ENCODE data around the gene TKT. TPM values are rescaled to one million over a fixed set of nuclear protein-coding genes. Genes with fewer than 3 reads are reported as not detected.

Gene TKT
- total RNA-seq, 1 experiment from 2014 or later: 634 TPM

- no peak overlapping the region for H3K4me3 ChIP-seq (replicated peaks in 1 of 2; ENCODE audit: low read depth in 1 of 2, low read length in 2 of 2)
- H3K4me1 ChIP-seq (ENCODE audit: control insufficient read depth in 1 of 2, insufficient read depth in 2 of 2, low read length in 2 of 2): peaks cover 0 to 4% of the 10 kb centered on the region in 2 experiments; a peak in 1 of 4 replicates
- DNase-seq (ENCODE audit: low read depth, low spot score): no peak
- no peaks in the 10 kb centered on the region for H3K27me3 ChIP-seq (ENCODE audit: insufficient read depth, low read length)
- H3K36me3 ChIP-seq (ENCODE audit: control insufficient read depth in 1 of 2, insufficient read depth in 2 of 2, low read length in 2 of 2): peaks cover 15 to 57% of the 10 kb centered on the region in 2 experiments; a peak in 3 of 4 replicates
- POLR2A ChIA-PET: no interaction called here
- peaks cover 4% of the 10 kb centered on the region; the same call in 1 of the 2 replicates for H3K79me2 ChIP-seq (ENCODE audit: insufficient read depth, low read length)
- intact Hi-C loops (cut with micrococcal nuclease): loop anchor here (5.0 kb wide), 1 partner anchor 489 kb away; no protein-coding TSS in a partner anchor
- H4K20me1 ChIP-seq (ENCODE audit: insufficient read depth): no peaks in the 10 kb centered on the region
- TF ChIP-seq JUND (IDR thresholded peaks at IDR 0.05) (no peak), EZH2phosphoT487 (IDR thresholded peaks at IDR 0.05; ENCODE audit: borderline replicate concordance) (no peak), CBX3 (IDR thresholded peaks at IDR 0.05; ENCODE audit: low read depth) (no peak), YY1 (IDR thresholded peaks at IDR 0.05; ENCODE audit: extremely low read depth, insufficient replicate concordance, low read depth, low read length) (no peak), ELF1 (IDR thresholded peaks at IDR 0.05; ENCODE audit: borderline replicate concordance, low read depth) (no peak), RAD21 (IDR thresholded peaks at IDR 0.05; ENCODE audit: low read depth) (no peak), EZH2 (IDR thresholded peaks at IDR 0.05) (no peak), ZFX (IDR thresholded peaks at IDR 0.05) (no peak), SRF (IDR thresholded peaks at IDR 0.05; ENCODE audit: low read depth) (no peak), POLR2A (IDR thresholded peaks at IDR 0.05; ENCODE audit: borderline replicate concordance, extremely low read depth, insufficient read depth, insufficient read length) (no peak), FOSL1 (IDR thresholded peaks at IDR 0.05; ENCODE audit: low read depth) (no peak), ZNF274 (IDR thresholded peaks at IDR 0.05; ENCODE audit: low read depth, low read length) (no peak), TCF7L2 (IDR thresholded peaks at IDR 0.05; ENCODE audit: borderline replicate concordance, extremely low read depth, insufficient read depth, insufficient read length) (no peak)
- TF ChIP-seq, protein P1, sequence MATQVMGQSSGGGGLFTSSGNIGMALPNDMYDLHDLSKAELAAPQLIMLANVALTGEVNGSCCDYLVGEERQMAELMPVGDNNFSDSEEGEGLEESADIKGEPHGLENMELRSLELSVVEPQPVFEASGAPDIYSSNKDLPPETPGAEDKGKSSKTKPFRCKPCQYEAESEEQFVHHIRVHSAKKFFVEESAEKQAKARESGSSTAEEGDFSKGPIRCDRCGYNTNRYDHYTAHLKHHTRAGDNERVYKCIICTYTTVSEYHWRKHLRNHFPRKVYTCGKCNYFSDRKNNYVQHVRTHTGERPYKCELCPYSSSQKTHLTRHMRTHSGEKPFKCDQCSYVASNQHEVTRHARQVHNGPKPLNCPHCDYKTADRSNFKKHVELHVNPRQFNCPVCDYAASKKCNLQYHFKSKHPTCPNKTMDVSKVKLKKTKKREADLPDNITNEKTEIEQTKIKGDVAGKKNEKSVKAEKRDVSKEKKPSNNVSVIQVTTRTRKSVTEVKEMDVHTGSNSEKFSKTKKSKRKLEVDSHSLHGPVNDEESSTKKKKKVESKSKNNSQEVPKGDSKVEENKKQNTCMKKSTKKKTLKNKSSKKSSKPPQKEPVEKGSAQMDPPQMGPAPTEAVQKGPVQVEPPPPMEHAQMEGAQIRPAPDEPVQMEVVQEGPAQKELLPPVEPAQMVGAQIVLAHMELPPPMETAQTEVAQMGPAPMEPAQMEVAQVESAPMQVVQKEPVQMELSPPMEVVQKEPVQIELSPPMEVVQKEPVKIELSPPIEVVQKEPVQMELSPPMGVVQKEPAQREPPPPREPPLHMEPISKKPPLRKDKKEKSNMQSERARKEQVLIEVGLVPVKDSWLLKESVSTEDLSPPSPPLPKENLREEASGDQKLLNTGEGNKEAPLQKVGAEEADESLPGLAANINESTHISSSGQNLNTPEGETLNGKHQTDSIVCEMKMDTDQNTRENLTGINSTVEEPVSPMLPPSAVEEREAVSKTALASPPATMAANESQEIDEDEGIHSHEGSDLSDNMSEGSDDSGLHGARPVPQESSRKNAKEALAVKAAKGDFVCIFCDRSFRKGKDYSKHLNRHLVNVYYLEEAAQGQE (IDR thresholded peaks at IDR 0.05; ENCODE audit: low read depth): no peak
- TF ChIP-seq, protein P2, sequence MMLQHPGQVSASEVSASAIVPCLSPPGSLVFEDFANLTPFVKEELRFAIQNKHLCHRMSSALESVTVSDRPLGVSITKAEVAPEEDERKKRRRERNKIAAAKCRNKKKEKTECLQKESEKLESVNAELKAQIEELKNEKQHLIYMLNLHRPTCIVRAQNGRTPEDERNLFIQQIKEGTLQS (IDR thresholded peaks at IDR 0.05): no peak
- TF ChIP-seq, protein P3, sequence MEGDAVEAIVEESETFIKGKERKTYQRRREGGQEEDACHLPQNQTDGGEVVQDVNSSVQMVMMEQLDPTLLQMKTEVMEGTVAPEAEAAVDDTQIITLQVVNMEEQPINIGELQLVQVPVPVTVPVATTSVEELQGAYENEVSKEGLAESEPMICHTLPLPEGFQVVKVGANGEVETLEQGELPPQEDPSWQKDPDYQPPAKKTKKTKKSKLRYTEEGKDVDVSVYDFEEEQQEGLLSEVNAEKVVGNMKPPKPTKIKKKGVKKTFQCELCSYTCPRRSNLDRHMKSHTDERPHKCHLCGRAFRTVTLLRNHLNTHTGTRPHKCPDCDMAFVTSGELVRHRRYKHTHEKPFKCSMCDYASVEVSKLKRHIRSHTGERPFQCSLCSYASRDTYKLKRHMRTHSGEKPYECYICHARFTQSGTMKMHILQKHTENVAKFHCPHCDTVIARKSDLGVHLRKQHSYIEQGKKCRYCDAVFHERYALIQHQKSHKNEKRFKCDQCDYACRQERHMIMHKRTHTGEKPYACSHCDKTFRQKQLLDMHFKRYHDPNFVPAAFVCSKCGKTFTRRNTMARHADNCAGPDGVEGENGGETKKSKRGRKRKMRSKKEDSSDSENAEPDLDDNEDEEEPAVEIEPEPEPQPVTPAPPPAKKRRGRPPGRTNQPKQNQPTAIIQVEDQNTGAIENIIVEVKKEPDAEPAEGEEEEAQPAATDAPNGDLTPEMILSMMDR (IDR thresholded peaks at IDR 0.05 in 2 of 3, conservative IDR thresholded peaks at IDR 0.05 in 1 of 3; ENCODE audit: borderline replicate concordance in 1 of 3, insufficient read depth in 1 of 3, low read depth in 2 of 3, low read length in 2 of 3): no peak
- TF ChIP-seq, protein P4, sequence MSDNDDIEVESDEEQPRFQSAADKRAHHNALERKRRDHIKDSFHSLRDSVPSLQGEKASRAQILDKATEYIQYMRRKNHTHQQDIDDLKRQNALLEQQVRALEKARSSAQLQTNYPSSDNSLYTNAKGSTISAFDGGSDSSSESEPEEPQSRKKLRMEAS (IDR thresholded peaks at IDR 0.05): no peak
- no peaks in the 10 kb centered on the region for H3K9me2 ChIP-seq (ENCODE audit: insufficient read depth)
- H3K9ac ChIP-seq (ENCODE audit: low read length): no peak overlapping the region
- no peak overlapping the region for H2AFZ ChIP-seq (ENCODE audit: low read depth, low read length, poor library complexity, severe bottlenecking)
- no TSS peak for BruUV-seq (replicated peaks)
- no peak overlapping the region for H3K4me2 ChIP-seq (ENCODE audit: low read length)
- RAD21 ChIA-PET (ENCODE audit: low non-redundant PET in 1 of 2, low total read pairs in 2 of 2, uncharacterized antibody in 2 of 2, unreplicated experiment in 2 of 2): no interaction called here
- H3K27ac ChIP-seq (ENCODE audit: low read depth, low read length): no peak overlapping the region; the same call in 1 of the 2 replicates
- CTCF ChIA-PET: interaction anchor here (1.0 kb wide), 1 partner anchor 63 kb away, joined by 3 read pairs; no protein-coding TSS in a partner anchor
- no peaks in the 10 kb centered on the region for H3K9me3 ChIP-seq (ENCODE audit: control insufficient read depth in 1 of 2, insufficient read depth in 1 of 2, low read depth in 1 of 2, low read length in 2 of 2)
- no peak for ATAC-seq
These were observed 32.3 kb downstream of the TKT start for GRCh38 chr3:53223541-53223966.

Measured in HCT116 (cell line).